ENCODE data around the gene TBX1. TPM values are rescaled to one million over a fixed set of nuclear protein-coding genes. Genes with fewer than 3 reads are reported as not detected.

The TBX1 gene
- polyA plus RNA-seq, 1 donor from 2014 or later = not detected

DNA sequence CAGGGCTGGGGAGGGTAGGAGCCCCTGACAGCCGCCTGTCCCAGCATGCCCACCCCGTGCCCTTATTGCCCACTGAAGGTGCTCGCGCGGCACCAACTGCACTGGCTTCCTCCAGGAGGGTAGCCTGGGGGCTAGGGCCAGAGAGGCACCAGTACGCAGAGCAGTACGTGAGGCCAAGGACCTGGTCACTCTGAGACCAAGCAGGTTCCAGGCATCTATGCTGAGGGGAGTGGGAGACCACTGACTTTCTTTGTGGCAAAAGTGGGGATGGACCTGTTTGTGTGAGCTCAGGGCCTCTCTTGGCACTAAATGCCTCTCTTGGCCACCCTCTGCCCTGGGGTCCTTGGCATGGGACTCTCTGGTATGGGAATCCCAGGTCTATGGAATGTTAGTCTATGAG is 26.4 kb upstream of the TBX1 start:
- H3K4me3 ChIP-seq (ENCODE audit: low read length) = no peak overlapping the region
- H4K20me1 ChIP-seq (ENCODE audit: insufficient read depth) = no peaks in the 10 kb centered on the region
- no peak overlapping the region for H3K27ac ChIP-seq (ENCODE audit: low read length)
- H3K9me2 ChIP-seq (ENCODE audit: insufficient read depth, low read length) = no peaks in the 10 kb centered on the region
- H2AFZ ChIP-seq (ENCODE audit: low read depth, low read length) = no peak overlapping the region
- no peaks in the 10 kb centered on the region for H3K36me3 ChIP-seq (ENCODE audit: insufficient read depth, low read length)
- no peaks in the 10 kb centered on the region for H3F3A ChIP-seq (ENCODE audit: insufficient read depth, low read length, poor library complexity, severe bottlenecking)
- TF ChIP-seq EZH2 (IDR thresholded peaks at IDR 0.05; ENCODE audit: borderline replicate concordance, insufficient read depth, low read length, poor library complexity, severe bottlenecking) (no peak), TAF1 (IDR thresholded peaks at IDR 0.05; ENCODE audit: low read depth) (no peak)
- no peaks in the 10 kb centered on the region for H3K9me3 ChIP-seq (ENCODE audit: low read length)
- no peaks in the 10 kb centered on the region for H3K27me3 ChIP-seq (ENCODE audit: insufficient read depth, low read depth, low read length)
- no peaks in the 10 kb centered on the region for H3K79me2 ChIP-seq (replicated peaks; ENCODE audit: insufficient read depth, low read length)
- H3K4me2 ChIP-seq (ENCODE audit: low read length) = no peak overlapping the region
- no peak overlapping the region for H3K9ac ChIP-seq (ENCODE audit: low read length)

GRCh38 chr22:19734837-19735382 is 25.7 kb upstream of the TBX1 start:
- Histone ChIP-seq H3K4me2 (ENCODE audit: low read length) (no peak overlapping the region), H3F3A (ENCODE audit: insufficient read depth, low read length, poor library complexity, severe bottlenecking) (no peaks in the 10 kb centered on the region), H4K20me1 (ENCODE audit: insufficient read depth) (no peaks in the 10 kb centered on the region), H3K9me3 (ENCODE audit: low read length) (no peaks in the 10 kb centered on the region), H3K9ac (ENCODE audit: low read length) (no peak overlapping the region), H3K27ac (ENCODE audit: low read length) (no peak overlapping the region), H3K27me3 (ENCODE audit: insufficient read depth, low read depth, low read length) (no peaks in the 10 kb centered on the region), H3K4me3 (ENCODE audit: low read length) (no peak overlapping the region), H2AFZ (ENCODE audit: low read depth, low read length) (no peak overlapping the region), H3K79me2 (replicated peaks; ENCODE audit: insufficient read depth, low read length) (no peaks in the 10 kb centered on the region), H3K9me2 (ENCODE audit: insufficient read depth, low read length) (no peaks in the 10 kb centered on the region), H3K36me3 (ENCODE audit: insufficient read depth, low read length) (no peaks in the 10 kb centered on the region)
- no peak for TF ChIP-seq SMC3 (conservative IDR thresholded peaks at IDR 0.05; ENCODE audit: poor library complexity)
- TF ChIP-seq, protein P1, sequence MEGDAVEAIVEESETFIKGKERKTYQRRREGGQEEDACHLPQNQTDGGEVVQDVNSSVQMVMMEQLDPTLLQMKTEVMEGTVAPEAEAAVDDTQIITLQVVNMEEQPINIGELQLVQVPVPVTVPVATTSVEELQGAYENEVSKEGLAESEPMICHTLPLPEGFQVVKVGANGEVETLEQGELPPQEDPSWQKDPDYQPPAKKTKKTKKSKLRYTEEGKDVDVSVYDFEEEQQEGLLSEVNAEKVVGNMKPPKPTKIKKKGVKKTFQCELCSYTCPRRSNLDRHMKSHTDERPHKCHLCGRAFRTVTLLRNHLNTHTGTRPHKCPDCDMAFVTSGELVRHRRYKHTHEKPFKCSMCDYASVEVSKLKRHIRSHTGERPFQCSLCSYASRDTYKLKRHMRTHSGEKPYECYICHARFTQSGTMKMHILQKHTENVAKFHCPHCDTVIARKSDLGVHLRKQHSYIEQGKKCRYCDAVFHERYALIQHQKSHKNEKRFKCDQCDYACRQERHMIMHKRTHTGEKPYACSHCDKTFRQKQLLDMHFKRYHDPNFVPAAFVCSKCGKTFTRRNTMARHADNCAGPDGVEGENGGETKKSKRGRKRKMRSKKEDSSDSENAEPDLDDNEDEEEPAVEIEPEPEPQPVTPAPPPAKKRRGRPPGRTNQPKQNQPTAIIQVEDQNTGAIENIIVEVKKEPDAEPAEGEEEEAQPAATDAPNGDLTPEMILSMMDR (IDR thresholded peaks at IDR 0.05; ENCODE audit: poor library complexity, severe bottlenecking) = no peak
- no peak for TF ChIP-seq MXI1 (conservative IDR thresholded peaks at IDR 0.05; ENCODE audit: poor library complexity, severe bottlenecking)
- no peak for TF ChIP-seq POLR2AphosphoS5 (IDR thresholded peaks at IDR 0.05)
- no peak for TF ChIP-seq RAD21 (conservative IDR thresholded peaks at IDR 0.05)
- no peak for TF ChIP-seq EZH2 (IDR thresholded peaks at IDR 0.05; ENCODE audit: borderline replicate concordance, insufficient read depth, low read length, poor library complexity, severe bottlenecking)
- no peak for TF ChIP-seq REST (IDR thresholded peaks at IDR 0.05; ENCODE audit: borderline replicate concordance)
- no peak for TF ChIP-seq EP300 (conservative IDR thresholded peaks at IDR 0.05; ENCODE audit: poor library complexity, severe bottlenecking)
- no peak for TF ChIP-seq TAF1 (IDR thresholded peaks at IDR 0.05; ENCODE audit: low read depth)

Data from neural cell (in vitro differentiated cells).